ENCODE measurements around the gene RBBP5.
"Not testable (repeated sequence)": the region's sequence is repeated elsewhere in the genome, so short reads cannot be mapped to it uniquely, and the experiment has no call there.

The RBBP5 gene, protein sequence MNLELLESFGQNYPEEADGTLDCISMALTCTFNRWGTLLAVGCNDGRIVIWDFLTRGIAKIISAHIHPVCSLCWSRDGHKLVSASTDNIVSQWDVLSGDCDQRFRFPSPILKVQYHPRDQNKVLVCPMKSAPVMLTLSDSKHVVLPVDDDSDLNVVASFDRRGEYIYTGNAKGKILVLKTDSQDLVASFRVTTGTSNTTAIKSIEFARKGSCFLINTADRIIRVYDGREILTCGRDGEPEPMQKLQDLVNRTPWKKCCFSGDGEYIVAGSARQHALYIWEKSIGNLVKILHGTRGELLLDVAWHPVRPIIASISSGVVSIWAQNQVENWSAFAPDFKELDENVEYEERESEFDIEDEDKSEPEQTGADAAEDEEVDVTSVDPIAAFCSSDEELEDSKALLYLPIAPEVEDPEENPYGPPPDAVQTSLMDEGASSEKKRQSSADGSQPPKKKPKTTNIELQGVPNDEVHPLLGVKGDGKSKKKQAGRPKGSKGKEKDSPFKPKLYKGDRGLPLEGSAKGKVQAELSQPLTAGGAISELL

DNA sequence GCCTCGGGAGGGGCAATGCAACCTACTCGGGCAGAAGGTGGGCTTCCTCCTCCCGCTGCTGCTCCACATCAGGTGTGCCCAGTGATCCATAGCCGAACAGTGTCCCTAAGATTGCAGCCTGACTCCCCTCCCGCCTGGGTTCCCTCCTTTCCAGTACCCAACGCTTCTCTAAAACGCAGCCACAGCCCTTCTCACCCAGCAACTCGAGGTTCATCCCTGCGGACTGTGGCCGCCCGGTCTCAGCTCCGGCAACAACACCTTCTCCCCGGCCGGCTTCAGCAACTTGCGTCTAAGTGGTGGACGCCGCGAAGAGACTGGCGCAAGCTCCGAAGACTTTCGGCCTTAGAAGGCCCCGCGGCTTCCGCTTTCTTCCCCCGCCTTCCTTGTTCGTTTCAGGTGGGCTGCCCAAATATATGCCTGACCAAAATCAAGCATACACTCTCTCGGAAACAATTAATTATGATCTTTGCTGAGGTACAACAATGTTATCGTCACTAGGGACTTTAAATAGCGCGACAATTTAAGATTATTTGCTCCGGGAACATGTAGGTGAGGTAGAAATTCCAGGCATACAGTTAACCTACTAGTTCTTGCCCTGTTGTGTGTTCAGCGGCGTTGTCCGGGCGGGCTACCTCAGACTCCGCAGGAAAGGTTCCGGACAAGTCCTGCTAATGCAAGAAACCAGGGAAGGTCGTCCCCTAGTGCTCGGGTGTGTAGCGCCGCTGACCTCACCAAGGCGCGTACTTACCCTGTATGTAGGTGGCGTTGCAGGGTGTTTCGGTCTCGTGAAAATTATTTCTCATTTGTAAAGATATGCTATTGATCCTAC lies at the start of gene RBBP5:
Gene RBBP5 (minus strand): TSS at position 319 of the 829 bp plus-strand sequence. CDS start 105 bp downstream, at position 214.
- no peaks in the 10 kb centered on the region for H3K9me3 Mint-ChIP-seq
- peaks cover 46% of the 10 kb centered on the region for H3K4me1 Mint-ChIP-seq (ENCODE audit: low read depth)
- H3K27ac Mint-ChIP-seq: peak within 1 kb of the TSS; percentile 100

DNA sequence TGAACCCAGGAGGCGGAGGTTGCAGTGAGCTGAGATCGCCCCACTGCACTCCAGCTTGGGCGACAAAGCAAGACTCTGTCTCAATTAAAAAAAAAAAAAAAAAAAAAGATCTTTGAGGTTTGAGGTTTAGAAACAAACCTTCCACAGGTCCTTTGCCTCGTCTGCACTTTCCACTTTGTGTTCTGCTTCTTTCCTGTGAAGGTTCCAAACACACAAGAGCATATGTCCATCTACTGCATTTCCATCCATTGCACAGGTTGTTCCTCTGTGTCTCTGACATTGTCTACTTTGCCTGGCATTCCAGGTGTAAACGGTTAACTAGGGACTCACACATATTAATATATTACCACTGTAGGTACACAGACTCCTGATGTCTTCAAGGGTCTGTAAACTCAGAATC lies 49.6 kb upstream of the RBBP5 start:
- Mint-ChIP-seq H3K27ac (peak overlapping the region; percentile 27), H3K4me1 (ENCODE audit: low read depth) (peaks cover 27% of the 10 kb centered on the region), H3K36me3 (ENCODE audit: low read depth) (peaks cover 58% of the 10 kb centered on the region), H3K27me3 (no peaks in the 10 kb centered on the region), H3K4me3 (peak overlapping the region; percentile 27), H3K9me3 (no peaks in the 10 kb centered on the region)

More for the DNA sequence above, at the start of gene RBBP5:
- peaks cover 17% of the 10 kb centered on the region for H3K36me3 Mint-ChIP-seq (ENCODE audit: low read depth)
- H3K27me3 Mint-ChIP-seq: no peaks in the 10 kb centered on the region
- peak within 1 kb of the TSS; percentile 95 for H3K4me3 Mint-ChIP-seq

DNA sequence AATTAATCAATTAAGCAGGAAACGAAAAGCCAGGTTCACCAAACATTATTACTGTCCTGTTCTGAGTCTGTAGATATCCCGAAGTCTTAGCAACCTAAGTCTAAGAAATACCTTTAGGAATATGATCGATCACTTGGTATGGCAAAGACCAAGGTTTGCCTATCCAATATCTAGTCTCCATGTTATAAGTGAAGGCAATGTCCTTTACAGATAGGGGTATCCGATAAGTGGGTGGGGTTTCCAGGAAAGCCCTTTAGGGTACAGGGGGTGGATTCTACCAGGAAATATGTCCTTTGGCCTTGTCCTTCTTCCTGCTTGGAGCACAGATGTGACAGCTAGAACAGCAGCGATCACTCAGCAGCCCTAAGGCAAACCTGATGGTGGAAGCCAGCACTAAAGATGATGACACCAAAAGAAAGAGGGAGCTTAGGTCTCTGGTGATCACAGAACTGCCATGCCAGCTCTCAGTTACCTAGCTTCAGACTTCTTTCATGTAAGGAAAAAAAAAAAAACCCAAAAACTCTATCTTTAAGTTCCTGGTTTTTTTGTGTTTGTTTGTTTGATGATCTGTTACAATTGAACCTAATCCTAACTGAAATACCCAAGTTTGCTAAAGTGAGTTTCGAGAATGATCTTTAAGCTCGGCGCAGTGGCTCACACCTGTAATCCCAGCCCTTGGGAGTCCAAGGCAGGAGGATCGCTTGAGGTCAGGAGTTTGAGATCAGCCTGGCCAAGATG lies 48.9 kb upstream of the RBBP5 start:
- Mint-ChIP-seq H3K36me3 (ENCODE audit: low read depth) (peaks cover 61% of the 10 kb centered on the region), H3K4me1 (ENCODE audit: low read depth) (peaks cover 27% of the 10 kb centered on the region), H3K27ac (peak overlapping the region; percentile 27), H3K4me3 (peak overlapping the region; percentile 27), H3K27me3 (no peaks in the 10 kb centered on the region), H3K9me3 (no peaks in the 10 kb centered on the region)

DNA sequence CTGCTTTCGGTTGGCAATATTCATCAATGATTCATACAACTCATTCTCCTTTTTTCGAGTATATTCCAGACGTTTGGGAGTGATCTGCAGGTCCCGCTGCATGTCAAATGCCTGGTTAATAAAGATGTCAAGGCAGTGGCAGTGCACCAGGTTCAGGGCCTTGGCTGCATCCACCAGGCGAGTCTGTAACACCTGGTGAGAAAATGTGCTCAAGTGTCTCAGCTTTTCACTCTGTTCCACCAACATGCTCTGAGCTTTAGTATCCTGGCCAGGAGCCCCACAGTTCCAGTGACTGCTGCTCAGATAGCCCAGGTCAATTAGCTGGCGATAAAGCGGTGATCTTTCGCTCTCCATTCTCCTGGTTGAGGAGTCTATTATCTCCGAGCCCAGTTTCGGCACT lies 47.5 kb upstream of the RBBP5 start:
- Mint-ChIP-seq H3K27ac (peak overlapping the region; percentile 57), H3K4me1 (ENCODE audit: low read depth) (peaks cover 27% of the 10 kb centered on the region), H3K4me3 (no peak overlapping the region), H3K9me3 (no peaks in the 10 kb centered on the region), H3K27me3 (no peaks in the 10 kb centered on the region), H3K36me3 (ENCODE audit: low read depth) (peaks cover 67% of the 10 kb centered on the region)

DNA sequence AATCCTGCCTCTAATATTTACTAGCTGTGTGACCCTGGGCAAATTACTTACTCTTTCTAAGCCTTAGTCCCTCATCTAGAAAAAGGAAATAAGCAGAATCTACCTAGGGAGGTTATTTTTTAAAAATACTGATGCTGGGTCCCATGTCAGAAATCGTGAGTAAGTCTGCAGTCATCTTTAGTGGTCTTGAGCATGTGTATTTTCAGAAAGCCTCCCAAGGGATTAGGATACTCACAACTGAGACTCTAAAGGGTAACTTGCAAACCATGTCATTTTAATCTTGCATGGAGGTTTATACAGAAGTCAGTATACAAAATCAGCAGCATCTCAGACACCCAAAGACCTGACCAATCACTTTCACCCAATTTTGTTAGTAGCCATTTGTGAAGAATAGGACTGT lies 46.5 kb upstream of the RBBP5 start:
- Mint-ChIP-seq H3K4me1 (ENCODE audit: low read depth) (peaks cover 27% of the 10 kb centered on the region), H3K4me3 (no peak overlapping the region), H3K9me3 (no peaks in the 10 kb centered on the region), H3K27me3 (no peaks in the 10 kb centered on the region), H3K27ac (no peak overlapping the region), H3K36me3 (ENCODE audit: low read depth) (peaks cover 75% of the 10 kb centered on the region)

DNA sequence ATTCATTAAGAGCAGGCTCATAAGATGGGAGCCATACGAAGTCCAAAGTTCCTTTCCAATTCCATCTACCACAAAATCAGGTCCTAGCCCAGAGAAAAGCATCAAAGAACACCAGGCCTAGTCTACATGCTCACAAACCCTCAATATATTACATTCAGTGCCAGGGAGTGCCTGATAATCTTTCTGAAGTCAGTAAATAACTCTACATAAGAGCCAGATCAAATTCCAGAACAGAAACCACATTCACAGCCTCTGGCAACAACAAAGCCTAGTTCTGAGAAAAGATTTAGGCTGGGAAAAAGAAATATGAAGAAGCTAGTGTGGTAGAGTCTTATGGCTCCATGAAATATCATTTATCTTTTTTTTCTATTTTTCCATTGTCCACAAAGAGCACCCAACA lies 40.5 kb upstream of the RBBP5 start:
- Mint-ChIP-seq H3K9me3 (peaks cover 4% of the 10 kb centered on the region), H3K27ac (no peak overlapping the region), H3K4me1 (ENCODE audit: low read depth) (no peaks in the 10 kb centered on the region), H3K27me3 (no peaks in the 10 kb centered on the region), H3K4me3 (no peak overlapping the region), H3K36me3 (ENCODE audit: low read depth) (peaks cover 90% of the 10 kb centered on the region)

DNA sequence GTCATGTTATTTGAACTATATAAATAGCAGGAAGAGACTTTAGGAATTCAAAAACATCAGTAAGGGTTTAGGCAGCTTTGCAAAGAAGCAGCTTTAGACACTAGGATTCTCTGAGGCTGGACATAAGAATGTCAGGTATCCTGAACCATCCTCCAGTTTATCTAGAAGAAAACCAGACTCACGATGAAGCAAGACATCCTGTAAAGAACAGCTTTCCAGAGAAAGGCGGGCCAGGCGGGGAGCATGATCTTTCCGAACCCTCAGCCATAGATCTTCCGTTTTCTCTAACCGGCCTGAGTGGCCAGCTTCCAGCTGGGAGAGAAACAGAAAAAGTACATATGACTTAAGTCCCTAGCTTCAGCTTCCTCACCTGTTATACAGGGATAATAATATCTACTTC lies 39.3 kb upstream of the RBBP5 start:
- Mint-ChIP-seq H3K4me1 (ENCODE audit: low read depth) (no peaks in the 10 kb centered on the region), H3K36me3 (ENCODE audit: low read depth) (peaks cover 93% of the 10 kb centered on the region), H3K4me3 (no peak overlapping the region), H3K27ac (no peak overlapping the region), H3K9me3 (peaks cover 16% of the 10 kb centered on the region), H3K27me3 (no peaks in the 10 kb centered on the region)

DNA sequence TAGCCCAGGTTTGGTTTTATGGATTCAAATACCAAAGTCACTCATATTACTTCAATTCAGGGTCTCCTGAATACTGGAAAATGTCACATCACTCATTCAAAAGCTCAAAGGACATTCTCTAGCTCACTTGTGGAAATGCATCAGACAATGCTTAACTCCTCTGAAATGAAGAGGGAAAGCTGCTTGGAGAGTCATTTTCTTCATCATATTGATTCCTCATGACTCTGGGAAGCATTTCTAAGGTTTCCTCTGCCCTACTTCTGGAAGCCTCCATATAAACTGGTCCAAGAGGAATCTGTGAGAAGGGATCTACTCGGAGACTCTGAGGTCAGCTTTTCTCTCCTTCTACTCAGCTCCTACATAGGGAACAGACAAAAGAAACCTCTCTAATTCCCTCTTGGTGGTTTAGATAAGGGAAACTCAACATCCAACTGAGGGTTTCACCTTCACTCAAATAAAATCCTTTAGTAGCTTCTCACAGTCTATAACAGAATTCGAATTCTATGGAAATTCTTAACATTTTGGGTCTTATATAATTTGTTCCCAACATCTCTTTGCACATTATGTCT lies 36.4 kb upstream of the RBBP5 start:
- H3K9me3 Mint-ChIP-seq: peaks cover 22% of the 10 kb centered on the region
- H3K4me1 Mint-ChIP-seq (ENCODE audit: low read depth): no peaks in the 10 kb centered on the region
- peaks cover 97% of the 10 kb centered on the region for H3K36me3 Mint-ChIP-seq (ENCODE audit: low read depth)
- no peak overlapping the region for H3K4me3 Mint-ChIP-seq
- H3K27me3 Mint-ChIP-seq: no peaks in the 10 kb centered on the region
- H3K27ac Mint-ChIP-seq: no peak overlapping the region

DNA sequence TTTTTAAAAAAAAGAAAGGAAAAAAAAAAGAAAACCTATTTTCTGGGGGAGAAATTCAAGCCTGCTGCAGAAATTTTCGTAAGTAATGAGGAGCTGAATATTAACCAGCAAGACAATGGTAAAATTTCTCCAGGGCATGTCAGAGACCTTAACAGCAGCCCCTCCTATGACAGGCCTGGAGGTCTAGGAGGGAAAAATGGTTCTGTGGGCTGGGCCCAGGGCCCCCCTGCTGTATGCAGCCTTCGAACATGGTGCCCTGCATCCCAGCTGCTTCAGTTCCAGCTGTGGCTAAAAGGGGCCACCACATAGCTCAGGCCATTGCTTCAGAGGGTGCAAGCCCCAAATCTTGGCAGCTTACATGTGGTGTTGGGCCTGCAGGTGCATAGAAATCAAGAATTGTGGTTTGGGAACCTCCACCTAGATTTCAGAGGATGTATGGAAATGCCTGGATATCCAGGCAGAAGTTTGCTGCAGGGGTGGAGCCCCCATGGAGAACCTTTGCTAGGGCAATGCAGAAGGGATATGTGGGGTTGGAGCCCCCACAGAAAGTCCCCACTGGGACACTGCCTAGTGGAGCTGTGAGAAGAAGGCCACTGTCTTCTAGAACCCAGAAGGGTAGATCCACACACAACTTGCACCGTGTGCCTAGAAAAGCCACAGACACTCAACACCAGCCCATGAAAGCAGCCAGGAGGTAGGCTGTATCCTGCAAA lies 34.0 kb upstream of the RBBP5 start:
- not testable (repeated sequence) for H3K4me1 Mint-ChIP-seq (ENCODE audit: low read depth); H3K4me3 Mint-ChIP-seq; H3K27ac Mint-ChIP-seq; H3K27me3 Mint-ChIP-seq
- peaks cover 22% of the 10 kb centered on the region for H3K9me3 Mint-ChIP-seq
- peaks cover 83% of the 10 kb centered on the region for H3K36me3 Mint-ChIP-seq (ENCODE audit: low read depth)

DNA sequence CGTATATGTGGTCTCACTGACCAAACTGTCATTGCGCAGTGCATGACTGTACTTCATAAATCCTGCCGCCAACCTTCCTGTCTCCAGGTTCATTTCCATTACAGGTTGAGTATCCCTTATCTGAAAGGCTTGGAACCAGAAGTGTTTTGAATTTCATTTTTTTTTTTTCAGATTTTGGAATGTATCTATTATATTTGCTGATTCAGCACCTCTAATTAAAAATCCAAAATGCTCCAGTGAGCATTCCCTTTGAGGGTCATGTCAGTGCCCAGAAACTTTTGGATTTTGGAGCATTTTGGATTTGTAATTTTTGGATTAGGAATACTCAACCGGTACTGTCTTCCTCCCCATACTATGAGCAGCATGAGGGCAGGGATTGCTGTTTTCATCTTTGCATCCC lies 30.7 kb upstream of the RBBP5 start:
- Mint-ChIP-seq H3K27ac (no peak overlapping the region), H3K4me3 (no peak overlapping the region), H3K27me3 (no peaks in the 10 kb centered on the region)

DNA sequence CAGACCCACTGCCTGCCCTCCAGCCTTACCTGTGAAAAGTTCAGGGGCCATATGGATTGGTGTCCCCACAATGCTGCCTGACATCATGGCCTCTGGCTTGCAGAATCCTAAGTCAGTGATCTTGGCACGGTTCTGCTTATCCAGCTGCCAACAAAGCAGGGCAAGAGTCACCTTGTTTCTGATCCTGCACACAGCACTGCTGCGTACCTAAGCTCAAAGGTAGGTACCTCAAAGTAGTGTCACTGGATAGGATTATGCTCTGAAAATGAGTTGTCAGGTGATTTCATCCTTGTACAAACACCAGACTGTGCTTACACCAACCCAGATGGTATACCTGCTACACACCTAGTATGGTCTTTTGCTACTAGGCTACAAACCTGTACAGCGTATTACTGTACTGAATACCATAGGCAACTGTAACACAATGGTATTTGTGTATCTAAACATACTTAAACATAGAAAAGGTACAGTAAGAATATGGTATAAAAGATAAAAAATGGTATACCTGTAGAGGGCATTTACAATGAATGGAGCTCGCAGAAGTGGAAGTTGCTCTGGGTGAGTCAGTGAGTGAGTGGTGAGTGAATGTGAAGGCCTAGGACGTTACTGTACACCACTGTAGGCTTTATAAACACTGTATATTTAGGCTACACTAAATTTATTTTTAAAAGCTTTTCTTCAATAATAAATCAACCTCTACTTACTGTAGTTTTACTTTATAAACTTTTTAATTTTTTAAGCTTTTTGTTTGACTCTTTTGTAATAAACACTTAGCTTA lies 29.1 kb upstream of the RBBP5 start:
- Mint-ChIP-seq H3K4me3 (no peak overlapping the region), H3K27me3 (no peaks in the 10 kb centered on the region), H3K27ac (no peak overlapping the region), H3K36me3 (ENCODE audit: low read depth) (peaks cover 71% of the 10 kb centered on the region), H3K4me1 (ENCODE audit: low read depth) (no peaks in the 10 kb centered on the region), H3K9me3 (peaks cover 3% of the 10 kb centered on the region)

More for the DNA sequence above, 30.7 kb upstream of the RBBP5 start:
- H3K36me3 Mint-ChIP-seq (ENCODE audit: low read depth): peaks cover 76% of the 10 kb centered on the region
- peaks cover 18% of the 10 kb centered on the region for H3K9me3 Mint-ChIP-seq
- H3K4me1 Mint-ChIP-seq (ENCODE audit: low read depth): no peaks in the 10 kb centered on the region

DNA sequence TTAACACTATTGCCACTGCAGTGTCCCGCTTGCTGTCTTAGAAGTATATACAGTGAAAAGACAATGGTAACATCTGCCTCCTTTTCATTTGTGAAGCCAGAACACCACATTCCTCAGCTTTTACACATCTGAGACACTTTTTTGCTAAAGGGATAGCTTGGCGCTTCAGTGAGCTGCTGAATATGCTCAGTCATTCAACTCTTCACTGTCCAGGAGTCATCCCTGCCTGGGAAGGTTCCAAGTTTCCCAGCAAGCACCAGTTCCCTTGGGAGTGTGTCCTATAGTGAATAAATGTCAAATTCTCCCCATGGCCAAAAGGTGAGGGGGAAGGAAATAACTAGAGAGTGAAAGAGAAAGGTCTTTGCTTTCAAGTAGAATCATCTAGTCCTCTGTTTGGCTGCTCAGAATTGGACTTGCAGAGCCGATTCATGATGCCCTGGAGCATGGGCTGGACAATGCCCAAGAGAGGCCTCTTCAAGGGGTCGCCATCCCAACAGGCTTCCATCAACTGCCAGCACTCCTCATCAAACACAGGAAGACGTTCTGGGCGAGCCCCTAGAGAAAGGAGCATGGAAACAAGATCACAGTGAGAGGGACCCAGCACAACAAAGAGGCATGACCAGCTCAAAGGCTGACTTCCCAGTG lies 25.5 kb upstream of the RBBP5 start:
- Mint-ChIP-seq H3K9me3 (no peaks in the 10 kb centered on the region), H3K27ac (no peak overlapping the region), H3K27me3 (no peaks in the 10 kb centered on the region), H3K4me1 (ENCODE audit: low read depth) (no peaks in the 10 kb centered on the region), H3K36me3 (ENCODE audit: low read depth) (peaks cover 38% of the 10 kb centered on the region), H3K4me3 (no peak overlapping the region)

DNA sequence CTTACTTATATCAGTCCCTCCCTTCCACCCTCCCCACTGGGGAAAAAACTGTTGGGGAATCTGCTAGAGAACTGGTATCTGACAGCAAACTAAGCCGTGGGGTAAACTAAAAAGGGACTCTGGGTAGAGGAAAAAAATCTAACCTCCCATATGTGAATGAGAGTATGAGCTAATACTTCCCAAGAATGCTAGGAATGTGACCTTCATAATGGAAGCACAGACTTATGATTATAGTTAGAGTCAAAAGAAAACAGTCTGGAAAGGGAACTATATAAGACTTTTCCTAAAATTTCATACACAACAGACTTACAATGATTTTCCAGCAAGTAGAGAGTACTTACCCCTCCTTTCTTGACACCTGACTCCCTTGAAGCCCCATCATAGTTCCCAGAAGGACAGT lies 23.0 kb upstream of the RBBP5 start:
- peaks cover 7% of the 10 kb centered on the region for H3K4me1 Mint-ChIP-seq (ENCODE audit: low read depth)
- H3K36me3 Mint-ChIP-seq (ENCODE audit: low read depth): peaks cover 33% of the 10 kb centered on the region
- no peak overlapping the region for H3K27ac Mint-ChIP-seq
- H3K4me3 Mint-ChIP-seq: no peak overlapping the region
- H3K27me3 Mint-ChIP-seq: no peaks in the 10 kb centered on the region
- H3K9me3 Mint-ChIP-seq: no peaks in the 10 kb centered on the region

All from stimulated activated naive CD8-positive, alpha-beta T cell treated with anti-CD3 and anti-CD28 coated beads, Interleukin-15, Interleukin-2, amounts not matched to agents 100 ng/mL and 50 ng/mL, for 24 hours (primary cell).